WTC11 (cell line): Measurements from ENCODE around the gene NDUFS2.

ENCODE experiments used
- ATF1 ChIP-seq: sonication (generic); formaldehyde crosslinking; IDR thresholded peaks from 2 replicates; pipeline ENCODE4 v1.8.1; 2023; ENCODE audit warnings: mild to moderate bottlenecking, moderate library complexity, missing genetic modification reagents
- CREB1 ChIP-seq: sonication (generic); formaldehyde crosslinking; IDR thresholded peaks from 2 replicates; pipeline ENCODE4 v1.8.0; 2023; ENCODE audit warnings: mild to moderate bottlenecking, missing genetic modification reagents
- CREM ChIP-seq: sonication (generic); formaldehyde crosslinking; IDR thresholded peaks from 2 replicates; pipeline ENCODE4 v1.8.1; 2022; ENCODE audit warnings: mild to moderate bottlenecking, missing genetic modification reagents, moderate library complexity
- E2F4 ChIP-seq: sonication (generic); formaldehyde crosslinking; IDR thresholded peaks from 2 replicates; pipeline ENCODE4 v1.8.1; 2022; ENCODE audit warnings: low read depth, mild to moderate bottlenecking, moderate library complexity, missing genetic modification reagents, borderline replicate concordance
- EMX1 ChIP-seq: fragments of 250-450 bp; sonication (Bioruptor Pico); IDR thresholded peaks from 2 replicates; pipeline ENCODE4 v1.8.0; 2021; ENCODE audit warnings: mild to moderate bottlenecking
- ESRRA ChIP-seq: sonication (generic); formaldehyde crosslinking; IDR thresholded peaks from 2 replicates; pipeline ENCODE4 v1.8.1; 2022; ENCODE audit warnings: mild to moderate bottlenecking, missing genetic modification reagents, borderline replicate concordance
- ETV6 ChIP-seq: sonication (generic); formaldehyde crosslinking; IDR thresholded peaks from 2 replicates; pipeline ENCODE4 v1.8.1; 2022; ENCODE audit warnings: mild to moderate bottlenecking, missing genetic modification reagents
- TP53 ChIP-seq: sonication (generic); formaldehyde crosslinking; IDR thresholded peaks from 2 replicates; pipeline ENCODE4 v1.8.1; 2023; ENCODE audit warnings: mild to moderate bottlenecking, missing genetic modification reagents
- ZBTB21 ChIP-seq: sonication (generic); formaldehyde crosslinking; IDR thresholded peaks from 2 replicates; pipeline ENCODE4 v1.8.1; 2023; ENCODE audit warnings: mild to moderate bottlenecking, missing genetic modification reagents, borderline replicate concordance
- ZNF317 ChIP-seq: sonication (generic); formaldehyde crosslinking; IDR thresholded peaks from 2 replicates; pipeline ENCODE4 v1.8.1; 2023; ENCODE audit warnings: low read depth, mild to moderate bottlenecking, moderate library complexity, missing genetic modification reagents, borderline replicate concordance
- ZNF416 ChIP-seq: fragments of 250-450 bp; sonication (Bioruptor Pico); IDR thresholded peaks from 2 replicates; pipeline ENCODE4 v1.9.0; 2021; ENCODE audit warnings: mild to moderate bottlenecking, inconsistent platforms
- TF ChIP-seq, protein P1 (sequence below): fragments of 200-600 bp; IDR thresholded peaks from 2 replicates; pipeline ENCODE4 v1.8.0; 2022; ENCODE audit warnings: antibody characterized with exemption

GRCh38 chr1:161200421-161200991, 1.7 kb upstream of the NDUFS2 start:
- TF ChIP-seq ESRRA (CRISPR knock-in tag) (no peak), ZBTB21 (CRISPR knock-in tag) (no peak), EMX1 (CRISPR knock-in tag) (no peak), ZNF416 (no peak), E2F4 (CRISPR knock-in tag) (no peak), TP53 (no peak), ETV6 (CRISPR knock-in tag) (no peak), ATF1 (CRISPR knock-in tag) (no peak), CREB1 (no peak), ZNF317 (CRISPR knock-in tag) (no peak), CREM (CRISPR knock-in tag) (no peak)
- TF ChIP-seq, protein P1, sequence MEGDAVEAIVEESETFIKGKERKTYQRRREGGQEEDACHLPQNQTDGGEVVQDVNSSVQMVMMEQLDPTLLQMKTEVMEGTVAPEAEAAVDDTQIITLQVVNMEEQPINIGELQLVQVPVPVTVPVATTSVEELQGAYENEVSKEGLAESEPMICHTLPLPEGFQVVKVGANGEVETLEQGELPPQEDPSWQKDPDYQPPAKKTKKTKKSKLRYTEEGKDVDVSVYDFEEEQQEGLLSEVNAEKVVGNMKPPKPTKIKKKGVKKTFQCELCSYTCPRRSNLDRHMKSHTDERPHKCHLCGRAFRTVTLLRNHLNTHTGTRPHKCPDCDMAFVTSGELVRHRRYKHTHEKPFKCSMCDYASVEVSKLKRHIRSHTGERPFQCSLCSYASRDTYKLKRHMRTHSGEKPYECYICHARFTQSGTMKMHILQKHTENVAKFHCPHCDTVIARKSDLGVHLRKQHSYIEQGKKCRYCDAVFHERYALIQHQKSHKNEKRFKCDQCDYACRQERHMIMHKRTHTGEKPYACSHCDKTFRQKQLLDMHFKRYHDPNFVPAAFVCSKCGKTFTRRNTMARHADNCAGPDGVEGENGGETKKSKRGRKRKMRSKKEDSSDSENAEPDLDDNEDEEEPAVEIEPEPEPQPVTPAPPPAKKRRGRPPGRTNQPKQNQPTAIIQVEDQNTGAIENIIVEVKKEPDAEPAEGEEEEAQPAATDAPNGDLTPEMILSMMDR: no peak
